Activated CD4-positive, alpha-beta T cell treated with anti-CD3 and anti-CD28 coated beads, Interleukin-2, Interleukin-4, amounts not matched to agents 100 ng/mL and 50 ng/mL, durations not matched to agents 16 hours and 8 hours (primary cell): ENCODE data around the gene NIBAN1.
A peak's percentile ranks its signal among the peaks of the same experiment; 100 is the strongest.
"Not testable (repeated sequence)": the region's sequence is repeated elsewhere in the genome, so short reads cannot be mapped to it uniquely, and the experiment has no call there.

ENCODE experiments used
- DNase-seq: peaks from one replicate; pipeline ENCODE4 v3.0.0-alpha.2; 2020; ENCODE audit warnings: low spot score

The NIBAN1 gene, protein sequence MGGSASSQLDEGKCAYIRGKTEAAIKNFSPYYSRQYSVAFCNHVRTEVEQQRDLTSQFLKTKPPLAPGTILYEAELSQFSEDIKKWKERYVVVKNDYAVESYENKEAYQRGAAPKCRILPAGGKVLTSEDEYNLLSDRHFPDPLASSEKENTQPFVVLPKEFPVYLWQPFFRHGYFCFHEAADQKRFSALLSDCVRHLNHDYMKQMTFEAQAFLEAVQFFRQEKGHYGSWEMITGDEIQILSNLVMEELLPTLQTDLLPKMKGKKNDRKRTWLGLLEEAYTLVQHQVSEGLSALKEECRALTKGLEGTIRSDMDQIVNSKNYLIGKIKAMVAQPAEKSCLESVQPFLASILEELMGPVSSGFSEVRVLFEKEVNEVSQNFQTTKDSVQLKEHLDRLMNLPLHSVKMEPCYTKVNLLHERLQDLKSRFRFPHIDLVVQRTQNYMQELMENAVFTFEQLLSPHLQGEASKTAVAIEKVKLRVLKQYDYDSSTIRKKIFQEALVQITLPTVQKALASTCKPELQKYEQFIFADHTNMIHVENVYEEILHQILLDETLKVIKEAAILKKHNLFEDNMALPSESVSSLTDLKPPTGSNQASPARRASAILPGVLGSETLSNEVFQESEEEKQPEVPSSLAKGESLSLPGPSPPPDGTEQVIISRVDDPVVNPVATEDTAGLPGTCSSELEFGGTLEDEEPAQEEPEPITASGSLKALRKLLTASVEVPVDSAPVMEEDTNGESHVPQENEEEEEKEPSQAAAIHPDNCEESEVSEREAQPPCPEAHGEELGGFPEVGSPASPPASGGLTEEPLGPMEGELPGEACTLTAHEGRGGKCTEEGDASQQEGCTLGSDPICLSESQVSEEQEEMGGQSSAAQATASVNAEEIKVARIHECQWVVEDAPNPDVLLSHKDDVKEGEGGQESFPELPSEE

DNA sequence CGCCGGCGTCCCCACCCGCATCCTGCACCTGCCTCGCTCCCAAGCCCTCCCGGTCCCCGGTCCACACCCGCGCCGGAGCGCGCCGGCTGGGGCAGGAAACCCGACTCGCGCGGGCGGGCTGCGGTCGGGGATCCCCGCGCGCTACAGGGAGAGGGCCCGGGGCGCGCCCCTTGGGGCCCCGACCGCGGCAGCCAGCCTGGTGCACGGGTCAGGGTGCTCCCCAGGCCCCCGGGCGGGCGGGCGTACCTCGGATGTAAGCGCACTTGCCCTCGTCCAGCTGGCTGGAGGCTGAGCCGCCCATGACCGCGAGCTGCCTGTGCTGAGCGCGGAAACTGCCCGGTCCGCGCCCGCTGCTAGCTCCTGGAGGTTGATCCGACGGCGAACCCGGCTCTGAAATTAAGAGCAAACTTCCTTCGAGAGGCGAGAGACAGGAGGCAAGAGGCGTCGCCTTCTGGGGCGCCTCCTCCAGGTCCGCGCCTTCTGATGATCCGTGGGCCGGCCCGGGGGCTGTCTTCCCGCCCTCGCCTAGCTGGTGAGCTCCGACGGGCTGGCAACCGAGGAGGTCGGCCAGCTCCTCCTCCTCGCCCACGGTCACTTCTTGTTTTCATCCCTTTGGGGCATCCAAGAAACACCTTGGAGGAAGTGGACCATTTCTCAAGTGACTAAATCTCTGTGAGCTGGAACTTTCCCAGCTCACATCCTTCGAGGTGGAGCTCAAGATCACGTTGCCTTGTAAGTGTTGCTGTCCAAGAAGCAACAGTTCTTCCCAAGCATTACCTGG, at the start of gene NIBAN1:
NIBAN1 (minus strand) TSS at position 453 of the 781 bp plus-strand sequence; CDS start at position 301, 152 bp downstream.
- DNase-seq: peak; percentile 78

DNA sequence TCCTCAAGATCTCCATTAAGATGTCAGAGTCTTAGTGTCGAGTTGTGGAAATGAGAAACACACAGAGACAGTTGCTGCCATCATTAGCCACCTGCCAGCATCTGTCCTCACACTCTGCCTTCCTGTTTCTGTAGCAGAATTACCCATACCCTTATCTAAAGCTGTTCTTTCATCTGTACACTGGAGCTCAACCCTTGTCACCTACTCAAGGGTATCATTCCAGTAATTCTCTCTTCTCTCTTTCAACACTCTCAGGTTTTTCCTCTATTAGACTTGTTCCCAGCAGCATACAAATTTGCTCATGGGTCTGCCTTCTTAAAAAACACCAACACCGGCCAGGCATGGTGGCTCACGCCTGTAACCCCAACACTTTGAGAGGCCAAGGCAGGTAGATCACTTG, 43.7 kb upstream of the NIBAN1 start:
- no peak for DNase-seq

DNA sequence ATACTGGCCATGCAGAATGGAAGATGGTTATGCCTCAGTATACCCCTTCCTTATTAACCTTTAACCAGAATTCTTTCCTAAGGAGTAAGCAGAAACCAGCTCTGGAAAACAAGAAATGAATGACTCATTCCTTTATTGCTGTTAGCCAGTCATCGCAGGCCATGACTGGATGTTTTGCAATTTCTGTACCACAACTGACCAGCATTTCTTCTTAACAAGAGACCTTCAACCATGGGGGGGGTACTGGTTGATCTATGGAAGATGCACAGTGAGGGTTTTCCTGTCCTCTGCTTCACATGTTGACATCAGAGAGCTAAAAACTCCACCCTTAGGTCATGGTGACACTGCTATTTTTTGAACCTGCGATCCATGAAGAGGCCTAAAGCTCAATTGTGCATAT, 43.0 kb upstream of the NIBAN1 start:
- DNase-seq: peak; percentile 2

DNA sequence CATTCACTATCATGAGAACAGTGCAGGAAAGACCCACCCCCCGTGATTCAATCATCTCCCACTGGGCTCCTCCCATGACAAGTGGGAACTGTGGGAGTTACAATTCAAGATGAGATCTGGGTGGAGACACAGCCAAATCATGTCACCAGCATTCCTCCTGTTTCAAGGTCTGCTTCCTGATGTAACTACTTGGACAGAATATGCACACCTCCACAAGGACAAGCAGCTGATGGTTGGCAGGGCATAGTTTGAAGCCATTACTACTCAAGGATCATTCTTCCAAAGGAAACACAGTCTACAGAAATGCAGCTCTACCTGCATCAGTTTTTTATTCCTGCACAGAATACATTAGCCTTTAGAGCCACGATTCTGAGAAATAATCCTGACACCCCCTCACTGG, 42.6 kb upstream of the NIBAN1 start:
- no peak for DNase-seq

DNA sequence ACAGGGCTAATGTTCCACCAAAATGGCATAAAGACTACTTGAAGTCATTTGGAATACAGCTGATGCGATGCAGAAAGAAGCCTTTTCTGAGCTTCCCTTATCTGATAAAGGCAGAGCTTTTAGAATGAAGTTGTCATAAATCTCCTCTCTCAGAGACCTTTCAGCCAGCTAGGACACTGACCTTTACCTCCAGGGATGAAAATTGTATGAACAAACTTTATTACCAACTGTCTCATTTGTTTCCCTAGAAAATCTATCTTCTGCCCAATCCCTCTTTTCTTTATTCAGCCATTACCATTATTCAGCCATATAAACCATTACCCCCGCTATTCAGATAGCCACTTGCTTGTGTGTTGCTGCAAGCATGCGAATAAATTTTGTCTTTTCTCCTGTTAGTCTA, 41.3 kb upstream of the NIBAN1 start:
- no peak for DNase-seq

DNA sequence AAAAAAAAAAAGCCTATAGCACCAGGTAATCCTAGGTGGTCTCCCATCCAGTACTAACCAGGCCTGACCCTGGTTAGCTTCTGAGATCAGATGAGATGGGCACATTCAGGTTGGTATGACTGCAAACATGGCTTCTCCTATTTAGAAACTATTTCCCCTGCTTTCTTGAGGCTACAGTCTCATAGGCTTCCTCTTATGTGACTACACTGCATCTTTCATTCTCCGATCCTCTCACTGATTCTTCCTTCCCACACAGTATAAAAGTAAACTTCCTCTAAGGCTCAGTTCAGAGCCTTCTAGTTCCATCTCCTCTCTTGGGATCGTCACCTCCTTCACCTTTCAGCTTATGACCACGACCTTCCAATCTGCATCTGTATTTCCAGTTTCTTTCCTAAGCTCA, 40.6 kb upstream of the NIBAN1 start:
- DNase-seq: no peak

DNA sequence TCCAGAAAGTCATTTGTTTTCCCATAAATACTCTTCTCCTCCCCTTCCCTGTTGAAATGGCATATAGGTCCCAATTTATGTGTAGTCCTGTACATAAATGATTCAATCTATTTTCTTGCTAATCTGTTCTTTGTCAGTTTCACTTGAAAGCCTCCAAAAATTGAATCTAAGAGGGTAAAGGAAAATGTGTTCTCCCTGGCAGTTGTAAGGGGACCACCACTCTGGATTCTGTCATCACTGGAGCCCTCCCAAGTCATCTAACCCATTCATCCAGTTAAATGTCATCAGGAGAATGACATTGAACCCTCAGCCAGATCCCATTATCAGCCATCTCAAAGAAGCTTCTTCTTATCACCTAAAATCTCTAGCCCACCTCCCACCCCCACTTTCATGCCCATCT, 36.1 kb upstream of the NIBAN1 start:
- no peak for DNase-seq

DNA sequence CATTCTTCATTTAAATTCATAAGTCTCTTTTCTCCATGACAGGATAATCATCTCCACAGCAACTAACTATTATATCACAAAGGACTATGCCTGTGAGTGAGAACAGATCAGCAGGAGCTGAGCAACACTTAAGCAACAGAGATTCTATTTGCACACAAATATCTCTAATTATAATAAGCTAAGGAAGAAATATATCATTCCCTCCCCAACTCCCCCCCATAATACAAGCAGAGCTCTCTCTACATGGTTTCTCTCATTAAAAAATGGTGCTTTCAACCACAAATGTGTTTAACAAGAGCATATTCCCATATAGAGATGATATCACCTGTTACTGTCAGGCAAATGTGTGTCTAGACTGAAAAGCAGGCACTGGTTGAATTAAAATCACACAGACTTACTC, 34.5 kb upstream of the NIBAN1 start:
- DNase-seq: no peak

DNA sequence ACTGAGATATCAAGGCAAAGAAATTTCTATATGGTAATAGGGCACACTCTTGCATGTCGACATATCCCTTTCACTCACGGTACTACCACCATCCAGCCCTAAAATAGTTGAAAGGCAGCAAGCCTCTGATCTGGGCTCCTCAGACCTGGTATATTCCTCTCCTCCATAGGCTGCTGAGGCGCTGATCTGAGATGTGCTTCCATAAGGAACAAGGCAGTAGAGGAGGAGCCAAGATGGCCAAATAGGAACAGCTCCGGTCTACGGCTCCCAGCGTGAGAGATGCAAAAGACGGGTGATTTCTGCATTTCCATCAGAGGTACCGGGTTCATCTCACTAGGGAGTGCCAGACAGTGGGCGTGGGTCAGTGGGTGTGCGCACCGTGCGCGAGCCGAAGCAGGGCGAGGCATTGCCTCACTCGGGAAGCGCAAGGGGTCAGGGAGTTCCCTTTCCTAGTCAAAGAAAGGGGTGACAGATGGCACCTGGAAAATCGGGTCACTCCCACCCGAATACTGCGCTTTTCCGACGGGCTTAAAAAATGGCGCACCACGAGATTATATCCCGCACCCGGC, 27.1 kb upstream of the NIBAN1 start:
- not testable (repeated sequence) for DNase-seq

DNA sequence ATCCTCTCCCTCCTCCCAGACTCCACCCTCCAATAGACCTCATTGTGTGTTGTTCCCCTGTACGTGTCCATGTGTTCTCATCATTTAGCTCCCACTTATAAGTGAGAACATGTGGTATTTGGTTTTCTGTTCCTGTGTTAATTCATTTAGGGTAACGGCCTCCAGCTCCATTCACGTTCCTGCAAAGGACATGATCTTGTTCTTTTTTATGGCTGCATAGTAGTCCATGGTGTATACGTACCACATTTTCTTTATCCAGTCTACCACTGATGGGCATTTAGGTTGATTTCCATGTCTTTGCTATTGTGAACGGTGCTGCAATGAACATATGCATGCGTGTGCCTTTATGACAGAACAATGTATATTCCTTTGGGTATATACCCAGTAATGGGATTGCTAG, 25.7 kb upstream of the NIBAN1 start:
- DNase-seq: not testable (repeated sequence)

DNA sequence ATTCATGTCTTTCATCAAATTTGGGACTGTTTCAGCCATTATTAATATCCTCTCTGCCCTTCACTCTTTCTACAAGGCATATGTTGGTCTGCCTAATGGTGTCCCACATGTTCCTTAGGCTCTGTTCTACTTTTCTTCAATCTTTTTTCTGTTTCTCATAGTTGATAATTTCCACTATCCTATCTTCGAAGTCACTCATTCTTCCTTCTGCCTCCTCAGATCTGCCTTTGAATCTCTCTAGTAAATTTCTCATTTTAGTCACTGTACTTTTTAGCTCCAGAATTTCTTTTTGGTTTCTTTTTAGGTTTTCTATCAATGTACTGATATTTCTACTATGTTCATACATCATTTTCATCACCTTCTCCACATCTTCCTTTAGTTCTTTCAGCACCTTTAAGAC, 20.0 kb upstream of the NIBAN1 start:
- DNase-seq: no peak

DNA sequence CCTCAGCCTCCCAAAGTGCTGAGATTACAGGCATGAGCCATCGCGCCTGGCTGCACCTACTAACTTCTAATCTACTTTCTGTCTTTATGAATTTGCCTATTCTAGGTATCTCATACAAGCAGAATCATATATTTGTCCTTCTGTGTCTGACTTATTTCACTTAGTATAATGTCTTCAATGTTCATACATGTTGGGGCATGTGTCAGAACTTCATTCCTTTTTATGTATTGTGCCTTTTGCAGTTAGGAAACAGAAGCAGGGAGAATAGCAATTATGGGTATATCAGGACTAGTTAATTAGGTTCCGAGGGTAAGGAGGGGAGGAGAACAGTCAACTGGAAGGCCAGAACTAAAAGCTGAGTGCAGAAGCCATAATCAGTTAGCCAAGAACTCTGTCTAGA, 18.0 kb upstream of the NIBAN1 start:
- DNase-seq: no peak

DNA sequence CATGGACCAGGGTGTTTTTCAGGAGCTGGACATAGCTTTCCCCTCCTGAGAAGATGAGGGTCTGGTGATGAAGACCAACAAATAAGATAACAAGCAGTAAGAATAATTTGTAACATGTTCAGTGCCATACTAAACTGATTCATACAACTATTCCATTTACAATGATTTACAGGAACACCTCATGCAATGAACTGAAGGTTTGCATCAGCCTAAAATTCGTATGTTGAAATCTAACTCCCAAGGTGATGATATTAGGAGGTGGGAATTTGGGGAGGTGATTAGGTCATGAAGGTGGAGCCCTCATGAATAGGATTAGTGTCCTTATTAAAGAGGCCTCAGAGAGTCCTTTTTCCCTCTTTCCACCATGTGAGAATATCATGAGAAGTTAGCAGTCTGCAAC, 15.9 kb upstream of the NIBAN1 start:
- DNase-seq: no peak

DNA sequence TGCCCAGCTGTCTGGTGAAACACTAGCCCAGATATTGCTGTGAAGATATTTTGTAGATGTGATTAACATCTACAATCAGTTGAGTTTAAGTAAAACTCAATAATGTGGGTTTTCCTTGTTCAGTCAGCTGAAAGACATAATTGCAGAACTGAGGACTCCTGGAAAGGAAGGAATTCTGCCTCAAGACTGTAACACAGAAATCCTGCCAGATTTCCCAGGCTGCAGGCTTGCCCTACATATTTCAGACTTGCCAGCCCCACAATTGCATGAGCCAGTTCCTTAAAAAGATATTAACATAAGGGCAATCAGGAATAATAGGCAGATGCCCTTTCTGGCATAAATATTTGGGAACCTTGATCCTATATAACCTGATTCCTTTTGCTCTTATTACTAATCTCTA, 14.2 kb upstream of the NIBAN1 start:
- no peak for DNase-seq

DNA sequence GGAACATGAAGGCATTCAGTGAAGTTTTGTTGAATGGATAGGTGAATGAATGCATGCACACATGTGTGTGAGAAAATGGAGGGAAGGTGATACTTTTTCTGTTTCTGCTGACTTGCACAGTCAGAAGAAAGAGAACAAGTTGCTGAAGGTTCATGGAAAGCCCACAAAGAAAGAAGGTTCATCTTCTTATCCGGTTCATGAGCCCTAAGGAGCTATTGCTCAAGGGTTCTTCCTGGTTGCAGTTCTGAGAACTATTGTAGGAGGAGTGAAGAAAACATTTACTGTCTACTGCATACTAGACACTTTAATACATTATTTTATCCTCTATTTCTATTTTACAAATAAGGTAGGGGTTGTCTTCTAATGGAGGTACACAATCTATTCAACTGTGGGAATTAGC, 13.4 kb upstream of the NIBAN1 start:
- no peak for DNase-seq

DNA sequence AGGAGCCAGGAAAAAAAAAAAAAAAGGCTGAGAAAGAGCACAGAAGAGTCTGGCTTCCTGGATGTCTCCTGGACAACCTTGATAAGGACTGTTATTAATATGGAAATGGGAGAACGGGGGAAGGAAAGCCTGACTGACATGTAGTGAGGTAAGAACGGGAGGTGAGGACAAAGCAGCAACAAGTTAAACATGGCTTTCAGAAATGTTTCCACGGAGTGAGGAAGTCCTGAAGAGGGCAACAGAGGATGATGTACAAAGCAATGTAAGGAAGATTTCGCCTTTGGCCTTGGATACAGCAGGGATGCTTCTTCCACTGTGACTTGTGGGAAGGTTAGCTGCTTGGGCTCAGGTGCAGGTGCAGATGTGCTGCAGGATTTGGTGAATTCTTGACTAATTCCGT, 11.9 kb upstream of the NIBAN1 start:
- DNase-seq: no peak

DNA sequence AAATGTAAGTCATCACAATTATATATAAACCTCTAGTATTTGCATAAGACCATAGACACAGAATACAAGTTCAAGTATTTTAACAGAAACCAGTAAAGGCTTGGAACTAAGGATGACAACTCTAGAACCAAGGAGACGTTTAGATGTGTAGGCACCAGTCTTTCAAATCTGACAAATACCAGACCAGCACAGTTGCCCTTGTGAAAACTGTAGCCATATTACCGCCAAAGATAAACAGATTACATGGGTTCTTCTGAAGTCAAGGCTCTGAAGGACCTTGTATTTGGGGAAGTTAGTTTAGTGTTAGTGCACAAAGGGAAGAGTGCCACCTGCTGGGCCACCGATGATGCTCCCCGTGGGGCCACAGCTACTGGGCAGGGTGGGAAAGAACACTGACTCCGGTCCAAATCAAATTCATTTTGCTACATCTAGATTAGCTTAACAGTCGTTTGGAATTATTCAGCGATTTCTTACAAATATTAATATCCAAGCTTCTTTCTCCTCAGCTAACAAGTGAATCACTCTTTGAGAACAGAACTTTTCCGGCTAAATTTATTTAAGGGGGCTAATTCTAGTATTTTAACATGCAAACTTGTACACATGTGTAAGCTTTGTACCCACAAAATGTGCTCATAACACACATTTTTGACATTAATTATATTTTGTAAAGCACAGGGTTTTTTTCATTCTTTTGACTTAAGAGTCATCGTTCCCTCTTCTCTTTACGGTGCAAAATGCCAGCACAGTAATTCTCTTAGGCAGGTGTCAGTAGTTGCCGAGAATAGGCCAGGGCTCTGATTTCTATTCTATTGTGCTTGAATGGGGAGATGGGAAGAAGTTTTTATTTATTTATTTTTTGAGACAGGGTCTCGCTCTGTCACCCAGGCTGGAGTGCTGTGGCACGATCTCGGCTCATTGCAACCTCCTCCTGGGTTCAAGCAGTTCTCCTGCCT, 8.0 kb upstream of the NIBAN1 start:
- peak; percentile 84 for DNase-seq

DNA sequence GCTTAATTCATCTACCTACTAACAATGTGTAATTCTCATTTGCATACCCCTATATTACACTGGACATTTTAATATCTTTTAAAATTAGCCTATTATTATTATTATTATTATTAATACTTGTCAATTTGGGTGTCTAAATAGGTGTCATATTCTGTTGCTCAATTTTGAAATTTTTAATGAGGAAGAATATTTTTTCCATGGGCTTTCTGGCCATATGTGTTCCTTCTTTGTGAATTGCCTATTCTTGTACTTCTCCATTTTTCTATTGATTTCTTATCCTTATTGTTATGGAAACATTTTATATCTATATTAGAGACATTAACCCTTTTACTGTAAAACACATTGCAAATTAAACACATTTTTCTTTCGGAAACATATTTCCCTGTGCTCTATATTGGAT, 6.4 kb upstream of the NIBAN1 start:
- no peak for DNase-seq

DNA sequence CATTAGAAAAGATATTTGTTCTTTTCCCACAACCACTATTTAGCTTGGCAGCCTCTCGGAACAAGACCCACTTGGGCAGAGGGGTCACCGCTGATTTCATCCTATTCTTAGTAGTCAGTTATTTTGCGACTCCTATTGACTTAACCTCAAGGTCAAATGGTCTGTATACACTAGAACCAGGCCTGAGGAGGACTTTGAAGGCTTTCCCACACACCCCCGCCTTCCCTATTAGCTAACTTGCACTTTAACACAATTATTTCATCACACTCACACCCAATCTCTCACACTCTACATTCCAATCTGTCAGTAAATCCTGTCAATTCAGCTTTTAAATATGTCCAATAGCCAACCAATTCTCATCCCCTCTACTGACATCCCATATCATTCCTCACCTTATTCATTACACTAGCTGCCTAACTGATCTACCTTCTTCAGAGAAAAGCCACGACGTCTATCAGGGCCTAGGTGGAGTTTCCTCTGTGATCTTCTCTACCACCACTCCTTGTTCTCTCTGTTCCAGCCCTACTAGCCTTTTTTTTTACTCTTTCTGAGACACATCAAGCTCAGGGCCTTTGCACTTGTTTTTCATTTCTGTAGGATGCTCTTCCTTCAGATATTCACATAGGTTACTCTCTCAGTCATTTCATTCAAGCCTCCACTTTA, 1.0 kb upstream of the NIBAN1 start:
- no peak for DNase-seq

DNA sequence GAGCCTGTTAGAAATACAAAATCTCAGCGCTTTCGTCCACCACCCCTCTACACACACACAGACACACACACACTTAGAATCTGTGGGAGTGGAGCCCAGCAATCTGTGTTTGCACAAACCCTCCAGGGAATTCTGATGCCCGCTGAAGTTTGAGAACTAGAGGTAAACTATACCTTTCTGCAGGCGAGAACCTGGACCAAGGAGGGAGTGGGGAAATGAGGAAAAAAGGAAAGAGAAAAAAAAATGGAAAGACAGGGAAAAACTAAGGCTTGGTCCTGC, 468 bp upstream of the NIBAN1 start:
- no peak for DNase-seq
